NCI-H1417 treated with DMSO at 0.1 percent for 48 hours (cell line): Measurements from ENCODE around the gene SPRYD3.
A peak's percentile ranks its signal among the peaks of the same experiment; 100 is the strongest.

Experiments
- DNase-seq: peaks from one replicate; lab custom pipeline; 2025; lab: John Stamatoyannopoulos, UW

Gene SPRYD3

DNA sequence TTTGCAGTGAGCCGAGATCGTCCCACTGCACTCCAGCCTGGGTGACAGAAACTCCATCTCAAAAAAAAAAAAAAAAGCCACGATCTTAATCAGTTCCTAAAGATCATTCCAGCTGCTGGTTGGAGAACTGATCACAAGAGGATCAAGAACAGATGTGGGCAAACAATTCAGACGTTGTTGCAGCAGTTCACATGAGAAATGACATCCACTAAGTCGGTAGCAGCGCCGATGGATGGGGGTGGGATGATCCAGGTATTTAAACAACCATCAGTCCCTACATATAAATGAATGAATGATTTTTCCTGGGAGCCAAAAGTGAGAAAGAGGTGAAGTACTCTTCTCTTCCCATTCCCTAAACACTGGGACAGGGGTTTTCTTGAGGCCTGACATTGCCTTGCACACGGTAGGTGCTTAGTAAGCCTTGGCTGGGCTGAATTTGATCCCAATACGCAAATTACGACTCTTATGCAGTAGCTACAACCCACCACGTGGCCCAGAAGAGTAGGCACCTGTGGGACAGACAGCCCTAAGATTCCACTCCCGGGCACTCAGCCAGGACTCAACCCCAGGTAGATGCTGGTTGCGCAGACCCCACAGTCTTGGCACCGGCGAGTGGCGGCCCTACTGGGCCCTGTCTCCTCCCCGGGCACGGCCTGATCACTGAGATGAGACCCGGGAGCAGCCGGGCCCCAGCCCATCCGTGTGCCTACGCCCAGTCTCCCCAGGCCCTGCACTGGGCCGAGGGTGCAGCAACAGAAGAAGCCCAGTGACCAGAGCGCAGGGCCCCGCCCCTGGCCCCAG lies 565 bp downstream of the SPRYD3 start:
- no peak for DNase-seq

DNA sequence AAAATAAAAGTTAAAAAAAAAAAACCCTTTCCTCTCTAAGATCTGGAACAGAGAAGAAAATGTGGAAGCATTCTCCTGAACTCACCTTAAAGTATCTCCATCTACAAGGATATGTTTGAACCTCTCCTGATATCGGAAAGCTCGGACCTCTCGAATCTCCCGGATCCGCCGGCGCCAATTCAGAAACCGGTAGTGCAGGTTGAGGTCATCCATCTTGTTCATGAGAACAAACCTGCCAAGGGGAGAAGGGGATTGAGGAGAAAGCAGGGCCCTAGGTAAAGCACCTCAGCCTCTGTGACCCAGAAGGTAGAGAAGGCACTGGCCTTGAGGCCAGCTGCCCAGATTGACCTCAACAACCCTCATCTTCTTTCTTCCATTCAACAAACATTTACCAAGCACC lies 2.2 kb downstream of the SPRYD3 start:
- DNase-seq = no peak

- DNase-seq = no peak
Observed at GRCh38 chr12:53076461-53076860, 2.7 kb downstream of the SPRYD3 start.

DNA sequence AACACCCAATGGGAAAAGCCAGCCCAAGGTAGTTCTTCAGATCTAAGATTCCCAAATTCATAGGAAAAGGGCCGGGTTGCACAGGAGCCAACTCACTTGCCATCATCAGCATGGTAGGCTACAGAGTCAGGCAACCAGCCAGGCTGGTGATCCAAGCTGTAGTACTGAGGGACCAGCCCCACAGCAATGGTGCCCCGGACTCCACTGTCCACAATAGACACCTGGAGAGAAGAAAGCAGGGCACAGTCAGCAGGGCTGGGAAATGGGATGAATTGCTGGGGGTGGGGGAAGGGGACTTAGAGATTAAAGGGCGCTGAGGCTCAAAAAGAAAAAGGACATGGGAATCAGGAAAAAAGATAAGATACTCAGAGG lies 4.2 kb downstream of the SPRYD3 start:
- DNase-seq = no peak

GRCh38 chr12:53074283-53074998 lies 4.7 kb downstream of the SPRYD3 start:
- DNase-seq = no peak

DNA sequence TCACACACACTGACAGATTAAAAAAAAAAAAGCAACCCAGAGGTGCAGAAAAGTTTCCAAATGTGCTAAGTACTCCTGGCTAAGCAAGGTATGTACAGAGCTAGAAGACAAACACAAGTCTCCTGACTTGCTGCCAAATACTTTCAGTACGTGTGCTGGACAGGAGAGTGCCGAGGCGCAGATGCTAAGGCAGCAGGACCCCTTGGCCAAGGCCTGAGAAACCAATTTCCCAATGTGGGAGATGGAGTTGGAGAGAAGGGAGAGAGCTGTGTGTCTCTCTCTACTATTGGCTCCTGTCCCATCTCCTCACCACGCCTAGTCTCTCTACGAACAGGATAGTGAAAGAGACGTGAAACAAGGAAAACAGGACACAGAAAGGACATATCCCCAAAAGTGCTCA lies 5.3 kb downstream of the SPRYD3 start:
- no peak for DNase-seq

DNA sequence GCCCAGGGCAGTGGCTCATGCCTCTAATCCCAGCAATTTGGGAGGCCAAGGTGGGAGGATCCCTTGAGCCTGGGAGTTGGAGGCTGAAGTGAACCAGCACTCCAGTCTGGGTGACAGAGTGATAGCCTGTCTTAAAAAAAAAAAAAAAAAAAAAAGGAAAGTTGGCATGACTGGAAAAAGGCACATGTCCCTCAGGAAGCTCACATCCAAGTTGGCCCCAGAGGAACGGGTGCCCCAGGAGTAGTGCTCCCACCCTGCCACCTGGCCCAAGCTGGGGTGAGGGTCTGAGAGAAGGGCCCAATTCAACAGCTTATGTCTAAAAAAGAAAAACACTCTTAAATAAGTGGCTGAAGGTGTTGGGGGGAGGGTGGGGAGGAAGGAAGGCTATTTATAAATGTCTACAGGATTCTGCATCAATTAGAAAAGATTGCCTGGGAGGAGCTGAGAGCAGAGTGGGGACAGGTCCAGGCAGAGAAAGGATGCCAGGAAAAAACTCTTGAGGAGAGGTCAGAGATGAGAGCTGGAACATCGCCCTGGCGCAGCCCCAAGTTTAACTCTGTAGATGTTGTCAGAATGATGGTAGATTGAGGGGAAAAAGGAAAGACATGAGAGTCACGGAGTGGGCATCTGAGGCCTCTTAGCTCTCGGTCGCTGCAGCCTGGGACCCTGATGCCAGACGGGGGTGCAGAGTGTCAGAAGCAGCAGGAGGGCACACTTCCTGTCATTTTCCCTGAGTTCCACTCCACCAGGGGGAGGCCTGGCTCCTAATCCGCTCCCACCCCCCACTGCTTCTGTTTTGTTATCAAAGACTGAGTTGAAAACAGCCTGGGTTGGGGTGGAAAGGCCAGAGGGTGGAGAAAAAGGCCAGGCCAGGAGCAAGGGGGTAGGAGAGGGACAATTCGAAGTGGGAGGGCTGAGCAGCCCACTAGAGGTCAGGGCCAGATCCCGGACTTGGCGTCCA lies 7.3 kb downstream of the SPRYD3 start:
- no peak for DNase-seq

DNA sequence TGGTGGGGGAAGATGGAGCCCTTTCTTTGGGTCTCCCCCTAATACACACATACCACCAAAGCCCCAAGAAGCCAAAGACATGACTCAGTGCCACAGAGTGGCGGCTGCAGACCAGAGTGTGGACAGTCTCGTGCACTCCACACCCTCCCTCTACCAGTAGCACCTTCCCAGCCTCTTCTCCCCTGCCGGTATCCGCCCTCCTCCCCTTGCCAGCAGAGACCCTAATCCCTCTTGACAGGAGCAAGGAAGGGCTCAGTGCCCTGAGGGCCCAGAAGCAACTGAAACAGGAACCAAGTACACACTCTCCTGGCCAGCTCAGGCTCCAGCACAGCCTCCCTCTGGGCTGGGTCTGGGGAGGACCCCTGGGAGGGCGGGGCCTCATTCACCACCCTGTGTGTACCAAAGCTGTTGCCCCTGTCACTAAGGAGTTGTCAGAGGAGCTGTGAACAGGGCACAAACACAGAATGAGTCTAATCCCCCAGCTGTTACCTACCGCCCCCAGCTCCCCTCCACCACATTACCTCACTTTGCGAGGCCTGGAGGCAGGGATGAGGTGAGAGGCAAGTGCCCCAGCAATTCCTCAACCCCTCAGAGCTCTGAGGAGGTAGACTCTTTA lies 8.2 kb downstream of the SPRYD3 start:
- no peak for DNase-seq

DNA sequence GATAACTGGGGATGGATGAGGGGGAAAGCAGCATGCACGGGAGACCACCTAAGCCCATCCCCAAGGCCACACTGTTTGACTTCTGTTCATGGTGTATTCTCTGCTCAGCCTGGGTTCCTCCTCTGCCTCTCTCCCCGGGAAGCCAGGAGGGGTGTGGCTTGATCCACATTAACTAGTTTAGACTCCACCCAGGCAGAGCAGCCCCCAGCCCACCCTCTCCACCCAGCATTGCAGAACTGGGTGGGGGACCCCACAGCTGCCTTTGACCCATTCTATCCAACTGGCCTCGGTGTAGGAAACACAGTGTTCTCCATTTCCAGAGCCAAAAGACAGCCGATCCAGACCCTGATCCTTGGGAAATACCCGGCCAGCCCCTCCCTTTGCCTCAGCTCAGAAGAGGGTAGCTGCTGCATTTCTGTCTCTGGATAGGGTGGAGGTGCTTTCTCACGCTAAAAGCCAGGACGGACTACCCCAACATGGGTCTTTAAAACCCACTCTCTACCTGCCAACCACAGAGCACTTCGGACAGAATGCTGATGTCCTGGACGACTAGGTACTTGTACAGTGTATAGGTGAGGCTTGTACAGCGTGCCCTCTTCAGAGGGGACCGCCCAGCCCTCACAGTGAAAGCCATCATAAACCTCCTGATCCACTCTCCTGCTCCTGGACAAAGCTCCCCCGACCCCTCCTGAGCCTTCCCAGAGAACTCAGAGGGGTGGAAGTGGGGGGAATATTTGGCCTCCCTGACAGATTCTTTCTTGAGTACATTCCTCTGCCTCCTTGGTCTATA lies 9.4 kb downstream of the SPRYD3 start:
- DNase-seq = no peak

GRCh38 chr12:53068811-53069585 lies 10.2 kb downstream of the SPRYD3 start:
- DNase-seq = no peak

- DNase-seq = no peak
Observed at GRCh38 chr12:53067993-53068770, 11.0 kb downstream of the SPRYD3 start.

- DNase-seq = no peak
Observed at GRCh38 chr12:53067074-53067992, 11.9 kb downstream of the SPRYD3 start.

GRCh38 chr12:53065975-53066931 lies 12.9 kb downstream of the SPRYD3 start:
- peak; percentile 20 for DNase-seq

GRCh38 chr12:53065470-53065869 lies 13.7 kb downstream of the SPRYD3 start:
- DNase-seq = no peak

DNA sequence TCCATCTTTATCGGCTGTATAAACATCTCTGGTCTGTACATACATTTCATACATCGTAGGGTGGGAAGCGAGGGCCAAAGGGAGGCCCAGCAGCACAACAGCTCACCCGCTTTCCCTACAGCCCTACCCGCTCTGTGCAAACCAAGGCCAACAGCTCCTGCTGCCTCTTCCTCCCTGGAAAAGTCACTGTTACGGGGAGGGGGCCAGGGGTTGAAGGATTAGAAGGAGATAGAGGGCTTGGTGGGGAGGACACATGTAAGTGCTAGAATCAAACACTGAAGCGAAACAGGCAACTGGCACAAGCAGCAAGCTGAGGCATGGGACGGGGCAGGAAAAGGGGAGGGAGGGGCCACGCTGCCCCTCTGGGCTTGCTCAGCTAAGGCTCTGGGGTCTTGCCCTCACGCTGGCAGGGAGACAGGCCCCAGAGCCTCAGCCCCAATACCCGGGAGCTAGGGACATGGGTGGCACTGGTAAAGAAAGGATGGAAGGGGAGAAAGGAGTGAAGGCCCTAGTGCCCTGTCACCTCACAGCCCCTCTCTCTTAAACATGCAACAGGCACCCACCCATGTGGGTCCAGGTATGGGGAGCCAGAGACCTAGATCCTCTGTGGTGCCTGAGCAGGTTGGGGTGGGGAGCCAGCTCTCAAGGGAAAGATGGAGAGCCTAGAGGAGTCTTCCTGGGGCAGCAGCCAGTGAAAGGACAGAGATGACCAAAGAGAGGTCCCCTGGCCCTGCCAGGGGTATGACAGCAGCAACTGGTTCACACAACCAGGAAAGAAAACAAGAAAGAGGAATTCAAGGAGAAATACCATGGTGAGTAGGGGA lies 14.4 kb downstream of the SPRYD3 start:
- DNase-seq = no peak
